Measurements from ENCODE around the gene CDC42BPG.

Gene CDC42BPG

GRCh38 chr11:64791781-64792291 lies 52.6 kb downstream of the CDC42BPG start:
- Histone ChIP-seq H3K27me3 (ENCODE audit: insufficient read depth, low read length) (no peaks in the 10 kb centered on the region), H3K4me3 (ENCODE audit: low read depth, low read length) (no peak overlapping the region), H3K27ac (ENCODE audit: low read depth, low read length) (no peak overlapping the region), H2AFZ (ENCODE audit: low read length, unreplicated experiment) (no peak overlapping the region), H3K79me2 (ENCODE audit: control insufficient read depth, insufficient read depth, low read length, unreplicated experiment) (no peaks in the 10 kb centered on the region), H3K4me1 (ENCODE audit: control insufficient read depth, insufficient read depth, low read length, unreplicated experiment) (no peaks in the 10 kb centered on the region), H3K36me3 (ENCODE audit: insufficient read depth, low read length) (no peaks in the 10 kb centered on the region)

GRCh38 chr11:64790205-64791095 lies 54.0 kb downstream of the CDC42BPG start:
- H2AFZ ChIP-seq (ENCODE audit: low read length, unreplicated experiment) = no peak overlapping the region
- no peaks in the 10 kb centered on the region for H3K79me2 ChIP-seq (ENCODE audit: control insufficient read depth, insufficient read depth, low read length, unreplicated experiment)
- H3K27me3 ChIP-seq (ENCODE audit: insufficient read depth, low read length) = no peaks in the 10 kb centered on the region
- H3K4me1 ChIP-seq (ENCODE audit: control insufficient read depth, insufficient read depth, low read length, unreplicated experiment) = no peaks in the 10 kb centered on the region
- H3K4me3 ChIP-seq (ENCODE audit: low read depth, low read length) = no peak overlapping the region
- no peak overlapping the region for H3K27ac ChIP-seq (ENCODE audit: low read depth, low read length)
- no peaks in the 10 kb centered on the region for H3K36me3 ChIP-seq (ENCODE audit: insufficient read depth, low read length)

GRCh38 chr11:64789331-64790204 lies 54.9 kb downstream of the CDC42BPG start:
- no peaks in the 10 kb centered on the region for H3K36me3 ChIP-seq (ENCODE audit: insufficient read depth, low read length)
- H3K4me1 ChIP-seq (ENCODE audit: control insufficient read depth, insufficient read depth, low read length, unreplicated experiment) = no peaks in the 10 kb centered on the region
- H3K27ac ChIP-seq (ENCODE audit: low read depth, low read length) = no peak overlapping the region
- no peak overlapping the region for H2AFZ ChIP-seq (ENCODE audit: low read length, unreplicated experiment)
- no peaks in the 10 kb centered on the region for H3K27me3 ChIP-seq (ENCODE audit: insufficient read depth, low read length)
- H3K4me3 ChIP-seq (ENCODE audit: low read depth, low read length) = no peak overlapping the region
- no peaks in the 10 kb centered on the region for H3K79me2 ChIP-seq (ENCODE audit: control insufficient read depth, insufficient read depth, low read length, unreplicated experiment)

DNA sequence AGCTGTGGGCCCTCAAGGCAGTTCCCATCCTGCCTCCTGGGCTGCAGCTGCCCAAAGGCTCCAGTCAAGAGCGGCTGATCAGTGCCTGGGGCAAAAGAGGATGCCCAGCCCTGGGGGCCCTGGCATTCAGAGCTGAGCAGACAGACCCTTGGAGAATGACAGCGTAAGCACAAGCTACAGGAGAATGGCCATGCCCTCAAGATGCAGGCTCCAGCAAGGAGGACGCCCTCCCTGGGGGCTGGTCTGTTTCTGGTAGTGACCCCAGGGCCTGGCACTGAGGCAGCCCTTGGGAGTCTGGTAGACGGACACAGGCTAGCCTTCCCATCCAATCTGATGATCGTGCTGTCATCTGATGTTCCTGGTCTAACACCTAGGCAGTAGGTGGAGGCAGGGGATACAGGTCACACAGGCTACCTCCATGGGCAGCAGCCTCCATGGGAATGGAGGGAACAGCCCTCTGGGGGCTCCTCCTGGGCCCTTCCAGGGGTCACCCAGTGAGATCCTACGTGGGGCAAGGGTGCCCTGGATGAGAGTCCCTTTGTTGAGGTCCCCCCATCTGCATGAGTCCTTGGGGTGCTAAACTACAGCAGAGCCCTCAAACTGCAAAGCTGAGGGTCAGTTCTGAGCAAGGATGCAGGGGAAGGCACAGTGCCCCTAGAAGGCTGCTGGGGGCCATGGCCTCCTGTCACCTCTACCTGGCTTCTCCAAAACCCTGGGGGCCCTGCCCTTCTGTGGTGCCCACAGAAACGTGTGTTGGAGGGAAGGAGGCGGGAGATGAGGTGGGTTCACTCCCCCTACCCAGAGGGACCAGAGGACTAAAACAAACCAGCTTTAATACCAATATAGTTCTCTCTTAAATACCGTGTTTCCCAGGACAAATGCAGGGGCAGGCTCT lies 55.9 kb downstream of the CDC42BPG start:
- Histone ChIP-seq H3K27ac (ENCODE audit: low read depth, low read length) (no peak overlapping the region), H3K36me3 (ENCODE audit: insufficient read depth, low read length) (no peaks in the 10 kb centered on the region), H3K27me3 (ENCODE audit: insufficient read depth, low read length) (no peaks in the 10 kb centered on the region), H3K4me3 (ENCODE audit: low read depth, low read length) (no peak overlapping the region), H3K79me2 (ENCODE audit: control insufficient read depth, insufficient read depth, low read length, unreplicated experiment) (no peaks in the 10 kb centered on the region), H2AFZ (ENCODE audit: low read length, unreplicated experiment) (no peak overlapping the region), H3K4me1 (ENCODE audit: control insufficient read depth, insufficient read depth, low read length, unreplicated experiment) (no peaks in the 10 kb centered on the region)

GRCh38 chr11:64787526-64788320 lies 56.7 kb downstream of the CDC42BPG start:
- H3K79me2 ChIP-seq (ENCODE audit: control insufficient read depth, insufficient read depth, low read length, unreplicated experiment) = no peaks in the 10 kb centered on the region
- H3K36me3 ChIP-seq (ENCODE audit: insufficient read depth, low read length) = no peaks in the 10 kb centered on the region
- no peaks in the 10 kb centered on the region for H3K4me1 ChIP-seq (ENCODE audit: control insufficient read depth, insufficient read depth, low read length, unreplicated experiment)
- no peak overlapping the region for H2AFZ ChIP-seq (ENCODE audit: low read length, unreplicated experiment)
- no peak overlapping the region for H3K27ac ChIP-seq (ENCODE audit: low read depth, low read length)
- H3K4me3 ChIP-seq (ENCODE audit: low read depth, low read length) = no peak overlapping the region
- no peaks in the 10 kb centered on the region for H3K27me3 ChIP-seq (ENCODE audit: insufficient read depth, low read length)

GRCh38 chr11:64786308-64786707 lies 58.1 kb downstream of the CDC42BPG start:
- no peaks in the 10 kb centered on the region for H3K27me3 ChIP-seq (ENCODE audit: insufficient read depth, low read length)
- H3K4me3 ChIP-seq (ENCODE audit: low read depth, low read length) = no peak overlapping the region
- H2AFZ ChIP-seq (ENCODE audit: low read length, unreplicated experiment) = no peak overlapping the region
- no peaks in the 10 kb centered on the region for H3K79me2 ChIP-seq (ENCODE audit: control insufficient read depth, insufficient read depth, low read length, unreplicated experiment)
- no peaks in the 10 kb centered on the region for H3K4me1 ChIP-seq (ENCODE audit: control insufficient read depth, insufficient read depth, low read length, unreplicated experiment)
- H3K36me3 ChIP-seq (ENCODE audit: insufficient read depth, low read length) = no peaks in the 10 kb centered on the region
- no peak overlapping the region for H3K27ac ChIP-seq (ENCODE audit: low read depth, low read length)

GRCh38 chr11:64784813-64785581 lies 59.5 kb downstream of the CDC42BPG start:
- Histone ChIP-seq H3K4me3 (ENCODE audit: low read depth, low read length) (no peak overlapping the region), H3K27ac (ENCODE audit: low read depth, low read length) (no peak overlapping the region), H3K36me3 (ENCODE audit: insufficient read depth, low read length) (no peaks in the 10 kb centered on the region), H3K4me1 (ENCODE audit: control insufficient read depth, insufficient read depth, low read length, unreplicated experiment) (no peaks in the 10 kb centered on the region), H3K79me2 (ENCODE audit: control insufficient read depth, insufficient read depth, low read length, unreplicated experiment) (no peaks in the 10 kb centered on the region), H2AFZ (ENCODE audit: low read length, unreplicated experiment) (no peak overlapping the region), H3K27me3 (ENCODE audit: insufficient read depth, low read length) (no peaks in the 10 kb centered on the region)

GRCh38 chr11:64778473-64779298 lies 65.8 kb downstream of the CDC42BPG start, which contains the start of gene SF1:
TSS of gene SF1 (minus strand) at chr11:64778542. CDS start at chr11:64778392, 150 bp downstream.
- Histone ChIP-seq H2AFZ (ENCODE audit: low read length, unreplicated experiment) (peak within 1 kb of the TSS; percentile 88), H3K27ac (ENCODE audit: low read depth, low read length) (peak within 1 kb of the TSS; percentile 93), H3K4me1 (ENCODE audit: control insufficient read depth, insufficient read depth, low read length, unreplicated experiment) (peaks cover 22% of the 10 kb centered on the region), H3K4me3 (ENCODE audit: low read depth, low read length) (peak within 1 kb of the TSS; percentile 95), H3K27me3 (ENCODE audit: insufficient read depth, low read length) (no peaks in the 10 kb centered on the region), H3K79me2 (ENCODE audit: control insufficient read depth, insufficient read depth, low read length, unreplicated experiment) (peaks cover 37% of the 10 kb centered on the region), H3K36me3 (ENCODE audit: insufficient read depth, low read length) (peaks cover 28% of the 10 kb centered on the region)

GRCh38 chr11:64778223-64778472 lies 66.3 kb downstream of the CDC42BPG start:
- Histone ChIP-seq H2AFZ (ENCODE audit: low read length, unreplicated experiment) (peak overlapping the region; percentile 63), H3K36me3 (ENCODE audit: insufficient read depth, low read length) (peaks cover 33% of the 10 kb centered on the region), H3K4me1 (ENCODE audit: control insufficient read depth, insufficient read depth, low read length, unreplicated experiment) (peaks cover 22% of the 10 kb centered on the region), H3K4me3 (ENCODE audit: low read depth, low read length) (peak overlapping the region; percentile 95), H3K27me3 (ENCODE audit: insufficient read depth, low read length) (no peaks in the 10 kb centered on the region), H3K27ac (ENCODE audit: low read depth, low read length) (peak overlapping the region; percentile 93), H3K79me2 (ENCODE audit: control insufficient read depth, insufficient read depth, low read length, unreplicated experiment) (peaks cover 43% of the 10 kb centered on the region)

Measured in ACC112 (cell line).